K562 (cell line): ENCODE data around the gene PRKAR1B. TPM values are rescaled to one million over a fixed set of nuclear protein-coding genes. Genes with fewer than 3 reads are reported as not detected.

Experiments
- ATAC-seq: fragments of 200-7000 bp; cut with Tn5 transposase; 3 replicates; pipeline ENCODE4 v1.9.1; 2020; ENCODE audit warnings: moderate library complexity
- BruUV-seq: library from RNA; stranded (reverse); fragments of 400-500 nt; replicated peaks from 2 replicates; lab custom pipeline; 2021; lab: Mats Ljungman, UMichigan
- CTCF ChIA-PET: fragments of 300-600 bp; formaldehyde crosslinking; extraction: SDS; loops from one replicate; lab custom pipeline; 2021; ENCODE audit warnings: low intra/inter-chr PET ratio; lab: Yijun Ruan, JAX
- POLR2A ChIA-PET: fragments of 300-600, 350-650 bp; sonication (Branson Sonifier 250); formaldehyde crosslinking; extraction: SDS; loops from one replicate; lab custom pipeline; 2021; ENCODE audit warnings: antibody characterized with exemption, inconsistent platforms; lab: Yijun Ruan, JAX
- DNase-seq, 4 experiments: peaks; one replicate each; pipeline versions ENCODE4 v3.0.0 to v3.0.0-alpha.2; 2011 to 2018; ENCODE audit warnings: low spot score in 3 of 4, mixed read lengths in 3 of 4; ENCODE audit errors: extremely low read depth in 1 of 4
- FAIRE-seq: peaks from 2 replicates; lab custom pipeline; 2011; peaks lifted over from hg19 to GRCh38; lab: Jason Lieb, UNC
- H2AFZ ChIP-seq: 2 replicates; pipeline ENCODE4 v1.6.0; 2011; ENCODE audit warnings: low read depth, low read length, control low read depth, inconsistent platforms
- H3K27ac ChIP-seq: fragments of 200-600 bp; 3 replicates; pipeline ENCODE4 v1.8.0; 2011; ENCODE audit warnings: low read depth, mild to moderate bottlenecking, control low read depth, inconsistent platforms, low read length, moderate library complexity, mixed read lengths; ENCODE audit errors: extremely low read depth
- H3K27me3 ChIP-seq, 2 experiments: fragments of 300-600 bp in 1 of 2; 2 replicates in 1 of 2; 3 replicates in 1 of 2; pipeline versions ENCODE4 v1.6.0 to v1.8.0; 2011; ENCODE audit warnings: inconsistent platforms in 2 of 2, low read length in 2 of 2, mild to moderate bottlenecking in 1 of 2, mixed read lengths in 1 of 2, moderate library complexity in 1 of 2; ENCODE audit not compliant: control insufficient read depth in 2 of 2, insufficient read depth in 2 of 2
- H3K36me3 ChIP-seq: fragments of 300-600 bp; 3 replicates; pipeline ENCODE4 v1.8.0; 2011; ENCODE audit warnings: mild to moderate bottlenecking, low read length, inconsistent platforms; ENCODE audit not compliant: control insufficient read depth, insufficient read depth
- H3K4me1 ChIP-seq, 2 experiments: fragments of 200-600 bp in 1 of 2; replicated peaks in 1 of 2; 2 replicates in 1 of 2; 3 replicates in 1 of 2; pipeline versions ENCODE4 v1.5.1 to v1.8.0; 2011; ENCODE audit warnings: inconsistent platforms in 2 of 2, low read length in 2 of 2, mild to moderate bottlenecking in 1 of 2, mixed read lengths in 1 of 2, moderate library complexity in 1 of 2; ENCODE audit not compliant: control insufficient read depth in 2 of 2, insufficient read depth in 2 of 2
- H3K4me2 ChIP-seq: 2 replicates; pipeline ENCODE4 v1.6.1; 2011; ENCODE audit warnings: low read length, control low read depth, inconsistent platforms, mixed read lengths; ENCODE audit not compliant: insufficient read depth
- H3K4me3 ChIP-seq: fragments of 200-600 bp; sonication (generic), shearing (Covaris generic); 2 replicates; pipeline ENCODE4 v1.5.1; 2016; ENCODE audit warnings: control low read depth, inconsistent platforms
- H3K79me2 ChIP-seq: fragments of 200-600 bp; 3 replicates; pipeline ENCODE4 v1.8.0; 2011; ENCODE audit warnings: low read length, inconsistent platforms; ENCODE audit not compliant: control insufficient read depth, insufficient read depth
- H3K9ac ChIP-seq, 2 experiments: 2 replicates each; pipeline versions ENCODE4 v1.6.0 to v1.6.1; 2011; ENCODE audit warnings: low read depth in 2 of 2, low read length in 2 of 2, control low read depth in 1 of 2, inconsistent platforms in 1 of 2, mild to moderate bottlenecking in 1 of 2, mixed read lengths in 1 of 2; ENCODE audit not compliant: insufficient read depth in 1 of 2
- H3K9me1 ChIP-seq: one replicate; pipeline ENCODE4 v1.6.0; 2011; ENCODE audit warnings: inconsistent platforms, mild to moderate bottlenecking, low read length, moderate library complexity; ENCODE audit not compliant: control insufficient read depth, insufficient read depth
- H3K9me3 ChIP-seq: replicated peaks from 2 replicates; pipeline ENCODE4 v1.5.1; 2011; ENCODE audit warnings: low read depth, low read length, inconsistent platforms; ENCODE audit not compliant: control insufficient read depth, insufficient read depth
- H4K20me1 ChIP-seq: replicated peaks from 2 replicates; pipeline ENCODE4 v1.6.1; 2011; ENCODE audit warnings: low read length, inconsistent platforms, mixed read lengths; ENCODE audit not compliant: control insufficient read depth, insufficient read depth
- FOXA3 ChIP-seq, 2 experiments: fragments of 450-650 bp in 1 of 2; sonication (generic) in 1 of 2; formaldehyde crosslinking; IDR thresholded peaks in 1 of 2; conservative IDR thresholded peaks in 1 of 2; 2 replicates each; pipeline versions ENCODE4 v1.4.0 to v1.8.0; 2020 to 2022; ENCODE audit warnings: mild to moderate bottlenecking in 2 of 2, missing genetic modification reagents in 1 of 2
- MBD2 ChIP-seq: sonication (generic); IDR thresholded peaks from 2 replicates; pipeline ENCODE4 v1.6.1; 2016; ENCODE audit warnings: low read depth, borderline replicate concordance
- SMAD3 ChIP-seq: fragments of 450-650 bp; formaldehyde crosslinking; conservative IDR thresholded peaks from 2 replicates; pipeline ENCODE4 v1.4.0; 2020; ENCODE audit warnings: mild to moderate bottlenecking
- ZNF766 ChIP-seq: fragments of 200-800 bp; sonication (Bioruptor generic); conservative IDR thresholded peaks from 2 replicates; pipeline ENCODE4 v1.6.1; 2016; ENCODE audit warnings: missing genetic modification characterization, missing compliant biosample characterization
- ZNF778 ChIP-seq: fragments of 450-650 bp; formaldehyde crosslinking; IDR thresholded peaks from 2 replicates; pipeline ENCODE4 v1.4.0; 2020; ENCODE audit warnings: mild to moderate bottlenecking, moderate library complexity
- WGBS: fragments of 100-300 bp; shearing (Covaris generic); methylation state at CpG from one replicate; pipeline ENCODE4 v1.1.6; 2016; ENCODE audit warnings: low coverage, mixed read lengths; ENCODE audit not compliant: insufficient coverage; ENCODE audit errors: missing lambda C conversion rate; 5-methylcytosine and 5-hydroxymethylcytosine counted together
- in situ Hi-C: fragments of 300-500 bp; cut with MboI; formaldehyde crosslinking; loops from 4 replicates; pipeline ENCODE4 v1.15.0; 2018; ENCODE audit warnings: inconsistent platforms, mixed read lengths
- intact Hi-C: fragments of 100-400 bp; cut with micrococcal nuclease; formaldehyde crosslinking; loops from 2 replicates; pipeline ENCODE4 v1.14.2; 2022
- polyA plus RNA-seq, 8 experiments: library from polyadenylated mRNA; depleted of rRNA in 4 of 8; stranded (reverse) in 5 of 8; unstranded in 3 of 8; fragments of >200 nt; fragmentation: Nextera tagmentation in 2 of 8; fragmentation: Illumina TruSeq in 1 of 8; extraction: Ambion mirVana in 2 of 8; extraction: Trizol in 1 of 8; gene quantifications; 2 replicates each; pipeline versions ENCODE4 v1.2.1 to v1.2.3, GENCODE V29; 2011 to 2014; ENCODE audit warnings: inconsistent platforms in 1 of 8, missing spikeins in 1 of 8
- total RNA-seq, 7 experiments: library from RNA; depleted of rRNA in 6 of 7; stranded (reverse); fragments of >200 nt in 6 of 7; fragmentation: Illumina TruSeq in 2 of 7; extraction: Trizol in 2 of 7; gene quantifications; 2 replicates each; pipeline versions ENCODE4 v1.2.1 to v1.2.3, GENCODE V29; 2011 to 2021; ENCODE audit warnings: low replicate concordance in 1 of 7
- TF ChIP-seq, protein P1 (sequence below): fragments of 450-650 bp; IDR thresholded peaks from 2 replicates; pipeline ENCODE4 v1.6.1; 2018; ENCODE audit warnings: mild to moderate bottlenecking, low read depth; ENCODE audit not compliant: partially characterized antibody
- TF ChIP-seq, protein P2 (sequence below), 2 experiments: fragments of 450-650 bp in 1 of 2; sonication (generic) in 1 of 2; formaldehyde crosslinking in 1 of 2; IDR thresholded peaks in 1 of 2; conservative IDR thresholded peaks in 1 of 2; 2 replicates each; pipeline versions ENCODE4 v1.6.1 to v1.8.1; 2016 to 2023; ENCODE audit warnings: mild to moderate bottlenecking in 2 of 2, moderate library complexity in 2 of 2, inconsistent platforms in 1 of 2, missing genetic modification reagents in 1 of 2
- TF ChIP-seq, protein P3 (sequence below): fragments of 250-450 bp; sonication (Bioruptor Pico); IDR thresholded peaks from 2 replicates; pipeline ENCODE4 v1.8.0; 2022; ENCODE audit warnings: moderate library complexity, mild to moderate bottlenecking, inconsistent platforms

PRKAR1B gene
- total and polyA plus RNA-seq, 9 of the 15 experiments (the other 6 are each of a cell fraction or from before 2014, with no cell fraction given), result 0.99 to 30.5 (median 12.7) TPM

DNA sequence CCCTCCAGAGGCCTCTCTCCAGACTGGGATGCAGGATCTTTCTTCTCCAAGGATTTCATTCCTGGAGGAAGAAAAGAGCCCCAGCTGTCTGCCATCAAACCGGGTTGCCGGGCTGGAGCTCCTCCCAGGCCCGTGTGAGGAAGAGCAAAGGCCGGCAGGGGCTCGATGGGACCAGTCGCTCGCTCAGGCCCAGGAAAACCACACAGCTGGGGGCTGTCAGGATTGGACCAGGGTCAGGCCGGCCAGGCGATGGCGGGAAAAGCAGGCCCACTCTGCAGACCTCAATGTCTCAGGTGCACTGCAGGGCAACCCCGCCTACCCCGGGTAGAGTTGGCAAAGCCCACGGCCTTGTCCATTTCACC lies 98.7 kb downstream of the PRKAR1B start:
- Histone ChIP-seq H3K9me3 (no peaks in the 10 kb centered on the region), H3K27me3 (no peaks in the 10 kb centered on the region), H3K4me1 (peaks cover 0 to 38% of the 10 kb centered on the region in 2 experiments; a peak in 4 of 5 replicates), H3K27ac (no peak overlapping the region), H3K4me2 (no peak overlapping the region), H3K9me1 (no peaks in the 10 kb centered on the region), H3K9ac (no peak overlapping the region), H4K20me1 (no peaks in the 10 kb centered on the region), H2AFZ (no peak overlapping the region), H3K79me2 (peaks cover 20% of the 10 kb centered on the region; the same call in 2 of the 3 replicates), H3K4me3 (no peak overlapping the region), H3K36me3 (0 out of 3 replicates have a peak, but pooled peaks cover 5% of the 10 kb centered on the region)
- no peak for DNase-seq
- in situ Hi-C loops, result no loop called here
- ChIA-PET POLR2A (interaction anchor here (0.6 kb wide), 1 partner anchor 27 kb away, joined by 3 read pairs; no protein-coding TSS in a partner anchor), CTCF (no interaction called here)
- FAIRE-seq, result no peak
- 83% methylated on average over 11 of the region's 13 CpGs for WGBS
- no peak for ATAC-seq
- TF ChIP-seq FOXA3 (CRISPR knock-in tag; conservative IDR thresholded peaks at IDR 0.05 in 1 of 2, IDR thresholded peaks at IDR 0.05 in 1 of 2) (no peak), SMAD3 (CRISPR knock-in tag) (no peak), ZNF778 (CRISPR knock-in tag) (no peak), ZNF766 (CRISPR knock-in tag) (no peak), MBD2 (no peak)
- TF ChIP-seq, protein P1, sequence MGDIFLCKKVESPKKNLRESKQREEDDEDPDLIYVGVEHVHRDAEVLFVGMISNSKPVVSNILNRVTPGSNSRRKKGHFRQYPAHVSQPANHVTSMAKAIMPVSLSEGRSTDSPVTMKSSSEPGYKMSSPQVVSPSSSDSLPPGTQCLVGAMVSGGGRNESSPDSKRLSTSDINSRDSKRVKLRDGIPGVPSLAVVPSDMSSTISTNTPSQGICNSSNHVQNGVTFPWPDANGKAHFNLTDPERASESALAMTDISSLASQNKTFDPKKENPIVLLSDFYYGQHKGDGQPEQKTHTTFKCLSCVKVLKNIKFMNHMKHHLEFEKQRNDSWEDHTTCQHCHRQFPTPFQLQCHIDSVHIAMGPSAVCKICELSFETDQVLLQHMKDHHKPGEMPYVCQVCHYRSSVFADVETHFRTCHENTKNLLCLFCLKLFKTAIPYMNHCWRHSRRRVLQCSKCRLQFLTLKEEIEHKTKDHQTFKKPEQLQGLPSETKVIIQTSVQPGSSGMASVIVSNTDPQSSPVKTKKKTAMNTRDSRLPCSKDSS, result no peak
- TF ChIP-seq, protein P2, sequence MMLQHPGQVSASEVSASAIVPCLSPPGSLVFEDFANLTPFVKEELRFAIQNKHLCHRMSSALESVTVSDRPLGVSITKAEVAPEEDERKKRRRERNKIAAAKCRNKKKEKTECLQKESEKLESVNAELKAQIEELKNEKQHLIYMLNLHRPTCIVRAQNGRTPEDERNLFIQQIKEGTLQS (IDR thresholded peaks at IDR 0.05), result no peak
- TF ChIP-seq, protein P2 (CRISPR knock-in tag; conservative IDR thresholded peaks at IDR 0.05), result no peak
- TF ChIP-seq, protein P3, sequence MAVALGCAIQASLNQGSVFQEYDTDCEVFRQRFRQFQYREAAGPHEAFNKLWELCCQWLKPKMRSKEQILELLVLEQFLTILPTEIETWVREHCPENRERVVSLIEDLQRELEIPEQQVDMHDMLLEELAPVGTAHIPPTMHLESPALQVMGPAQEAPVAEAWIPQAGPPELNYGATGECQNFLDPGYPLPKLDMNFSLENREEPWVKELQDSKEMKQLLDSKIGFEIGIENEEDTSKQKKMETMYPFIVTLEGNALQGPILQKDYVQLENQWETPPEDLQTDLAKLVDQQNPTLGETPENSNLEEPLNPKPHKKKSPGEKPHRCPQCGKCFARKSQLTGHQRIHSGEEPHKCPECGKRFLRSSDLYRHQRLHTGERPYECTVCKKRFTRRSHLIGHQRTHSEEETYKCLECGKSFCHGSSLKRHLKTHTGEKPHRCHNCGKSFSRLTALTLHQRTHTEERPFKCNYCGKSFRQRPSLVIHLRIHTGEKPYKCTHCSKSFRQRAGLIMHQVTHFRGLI (CRISPR knock-in tag), result no peak
- BruUV-seq, result no TSS peak
- intact Hi-C loops, result no loop called here
